H1 (cell line): Measurements from ENCODE around the gene TLE3. TPM values are rescaled to one million over a fixed set of nuclear protein-coding genes. Genes with fewer than 3 reads are reported as not detected.

Source experiments
- CTCF ChIA-PET: fragments of 300-600 bp; sonication (Branson Sonifier 250); formaldehyde crosslinking; loops from one replicate; lab custom pipeline; 2021; ENCODE audit not compliant: partially characterized antibody; lab: Charles Lee
- POLR2A ChIA-PET: fragments of 300-600 bp; sonication (Branson Sonifier 250); formaldehyde crosslinking; loops from one replicate; lab custom pipeline; 2021; ENCODE audit warnings: inconsistent platforms; ENCODE audit not compliant: partially characterized antibody; lab: Charles Lee
- DNase-seq, 2 experiments: peaks; one replicate each; pipeline versions ENCODE4 v3.0.0 to v3.0.0-alpha.2; 2010 to 2022; ENCODE audit warnings: low spot score in 2 of 2, low read depth in 1 of 2, mixed read lengths in 1 of 2
- FAIRE-seq: peaks from 2 replicates; lab custom pipeline; 2011; peaks lifted over from hg19 to GRCh38; lab: Jason Lieb, UNC
- H2AFZ ChIP-seq: 2 replicates; pipeline ENCODE4 v1.8.1; 2012; ENCODE audit warnings: low read length, inconsistent platforms
- H2AK5ac ChIP-seq: 2 replicates; pipeline ENCODE4 v1.6.1; 2013; ENCODE audit warnings: low read depth, low read length
- H2BK120ac ChIP-seq: replicated peaks from 2 replicates; pipeline ENCODE3; 2013; ENCODE audit warnings: low read depth, low read length, inconsistent platforms
- H2BK12ac ChIP-seq: 2 replicates; pipeline ENCODE4 v1.6.1; 2013; ENCODE audit warnings: low read depth, low read length
- H2BK15ac ChIP-seq: 2 replicates; pipeline ENCODE4 v1.6.1; 2013; ENCODE audit warnings: low read length
- H2BK20ac ChIP-seq: 2 replicates; pipeline ENCODE4 v1.6.1; 2013; ENCODE audit warnings: low read length
- H2BK5ac ChIP-seq: 2 replicates; pipeline ENCODE4 v1.6.1; 2013; ENCODE audit warnings: low read depth, low read length
- H3K14ac ChIP-seq: 2 replicates; pipeline ENCODE4 v1.6.1; 2013; ENCODE audit warnings: inconsistent platforms; ENCODE audit not compliant: insufficient read length
- H3K18ac ChIP-seq: 2 replicates; pipeline ENCODE4 v1.6.1; 2013; ENCODE audit warnings: low read length; ENCODE audit errors: extremely low read depth
- H3K23ac ChIP-seq: 2 replicates; pipeline ENCODE4 v1.6.1; 2013; ENCODE audit warnings: inconsistent platforms; ENCODE audit not compliant: insufficient read length
- H3K23me2 ChIP-seq: 2 replicates; pipeline ENCODE4 v1.6.1; 2013; ENCODE audit warnings: low read depth, low read length
- H3K27ac ChIP-seq: 2 replicates; pipeline ENCODE4 v1.6.1; 2011; ENCODE audit warnings: low read depth, low read length, inconsistent platforms
- H3K27me3 ChIP-seq, 4 experiments: replicated peaks in 1 of 4; 1 replicate in 1 of 4; 2 replicates in 3 of 4; pipeline versions ENCODE4 v1.6.1 to v1.8.1; 2011 to 2013; ENCODE audit warnings: low read length in 3 of 4, mild to moderate bottlenecking in 3 of 4, inconsistent platforms in 2 of 4, mixed read lengths in 2 of 4, moderate library complexity in 1 of 4; ENCODE audit not compliant: control insufficient read depth in 3 of 4, insufficient read depth in 3 of 4; ENCODE audit errors: extremely low read depth in 1 of 4
- H3K36me3 ChIP-seq, 4 experiments: 2 replicates each; pipeline versions ENCODE4 v1.6.1 to v1.8.1; 2011 to 2013; ENCODE audit warnings: mild to moderate bottlenecking in 4 of 4, low read length in 3 of 4, moderate library complexity in 2 of 4, control low read depth in 1 of 4, inconsistent platforms in 1 of 4; ENCODE audit not compliant: insufficient read depth in 4 of 4, control insufficient read depth in 2 of 4
- H3K4ac ChIP-seq: replicated peaks from 2 replicates; pipeline ENCODE3; 2013; ENCODE audit warnings: low read length, low read depth, mixed read lengths, inconsistent platforms; ENCODE audit not compliant: insufficient read length
- H3K4me1 ChIP-seq, 4 experiments: replicated peaks in 1 of 4; 1 replicate in 1 of 4; 2 replicates in 3 of 4; pipeline versions ENCODE4 v1.6.1 to v1.8.1; 2011 to 2013; ENCODE audit warnings: low read length in 3 of 4, inconsistent platforms in 2 of 4, mixed read lengths in 1 of 4; ENCODE audit not compliant: insufficient read depth in 4 of 4, control insufficient read depth in 3 of 4
- H3K4me2 ChIP-seq, 2 experiments: 2 replicates each; pipeline versions ENCODE4 v1.6.1 to v1.8.1; 2011 to 2013; ENCODE audit warnings: low read depth in 2 of 2, low read length in 2 of 2, control low read depth in 1 of 2, inconsistent platforms in 1 of 2, mild to moderate bottlenecking in 1 of 2; ENCODE audit not compliant: insufficient read depth in 1 of 2
- H3K4me3 ChIP-seq, 4 experiments: fragments of 200-600, 300-600 bp in 1 of 4; sonication (generic), shearing (Covaris generic), sonication (Bioruptor Twin) in 1 of 4; 2 replicates each; pipeline versions ENCODE4 v1.5.1 to v1.8.1; 2011 to 2016; ENCODE audit warnings: low read length in 4 of 4, low read depth in 3 of 4, control low read depth in 2 of 4, inconsistent platforms in 2 of 4, mild to moderate bottlenecking in 2 of 4, mixed read lengths in 1 of 4, moderate library complexity in 1 of 4; ENCODE audit not compliant: insufficient read depth in 2 of 4; ENCODE audit errors: extremely low read depth in 1 of 4
- H3K56ac ChIP-seq: replicated peaks from 2 replicates; pipeline ENCODE3; 2013; ENCODE audit warnings: low read depth, mild to moderate bottlenecking, mixed read lengths, low read length, inconsistent platforms; ENCODE audit not compliant: insufficient read length
- H3K79me1 ChIP-seq: 2 replicates; pipeline ENCODE4 v1.6.1; 2013; ENCODE audit warnings: low read depth, low read length, control low read depth
- H3K79me2 ChIP-seq, 2 experiments: 2 replicates each; pipeline versions ENCODE4 v1.6.1 to v1.8.1; 2012 to 2013; ENCODE audit warnings: low read length in 2 of 2, mild to moderate bottlenecking in 2 of 2, inconsistent platforms in 1 of 2; ENCODE audit not compliant: insufficient read depth in 2 of 2, control insufficient read depth in 1 of 2
- H3K9ac ChIP-seq, 4 experiments: replicated peaks in 1 of 4; 1 replicate in 1 of 4; 2 replicates in 3 of 4; pipeline versions ENCODE4 v1.6.1 to v1.8.1; 2011 to 2013; ENCODE audit warnings: low read depth in 3 of 4, low read length in 3 of 4, control low read depth in 2 of 4, mild to moderate bottlenecking in 2 of 4, moderate library complexity in 2 of 4, inconsistent platforms in 1 of 4; ENCODE audit errors: extremely low read depth in 1 of 4
- H3K9me3 ChIP-seq, 2 experiments: 2 replicates each; pipeline versions ENCODE4 v1.6.1 to v1.8.1; 2012 to 2013; ENCODE audit warnings: mild to moderate bottlenecking in 2 of 2, moderate library complexity in 2 of 2, control low read depth in 1 of 2, inconsistent platforms in 1 of 2, low read depth in 1 of 2, low read length in 1 of 2, mixed read lengths in 1 of 2; ENCODE audit not compliant: insufficient read depth in 2 of 2
- H4K20me1 ChIP-seq, 2 experiments: replicated peaks in 1 of 2; 2 replicates each; pipeline versions ENCODE3 to v1.8.1; 2011 to 2013; ENCODE audit warnings: inconsistent platforms in 2 of 2, low read length in 2 of 2, mild to moderate bottlenecking in 1 of 2; ENCODE audit not compliant: insufficient read depth in 2 of 2, control insufficient read depth in 1 of 2
- H4K5ac ChIP-seq: 2 replicates; pipeline ENCODE4 v1.6.1; 2013; ENCODE audit warnings: low read length, low read depth, mixed read lengths, inconsistent platforms; ENCODE audit not compliant: insufficient read length
- H4K8ac ChIP-seq: 2 replicates; pipeline ENCODE4 v1.8.0; 2013; ENCODE audit warnings: mild to moderate bottlenecking, moderate library complexity, low read length, inconsistent platforms; ENCODE audit not compliant: insufficient read depth; ENCODE audit errors: extremely low read depth
- H4K91ac ChIP-seq: replicated peaks from 2 replicates; pipeline ENCODE3; 2013; ENCODE audit warnings: low read length, mixed read lengths, inconsistent platforms; ENCODE audit not compliant: insufficient read length
- ATF3 ChIP-seq: IDR thresholded peaks from 2 replicates; pipeline ENCODE4 v1.6.1; 2011; ENCODE audit warnings: low read depth, mild to moderate bottlenecking, low read length; ENCODE audit not compliant: insufficient read depth
- BACH1 ChIP-seq: IDR thresholded peaks from 2 replicates; pipeline ENCODE4 v1.6.1; 2012; ENCODE audit warnings: low read length, improper control_type of control experiment
- BRCA1 ChIP-seq: IDR thresholded peaks from 2 replicates; pipeline ENCODE4 v1.6.1; 2012; ENCODE audit warnings: low read depth, low read length, improper control_type of control experiment
- EGR1 ChIP-seq: IDR thresholded peaks from 2 replicates; pipeline ENCODE4 v1.6.1; 2011; ENCODE audit warnings: low read depth, low read length, borderline replicate concordance
- JUN ChIP-seq: IDR thresholded peaks from 2 replicates; pipeline ENCODE4 v1.6.1; 2011; ENCODE audit warnings: low read depth, mild to moderate bottlenecking, improper control_type of control experiment, low read length
- JUND ChIP-seq: IDR thresholded peaks from 2 replicates; pipeline ENCODE4 v1.6.1; 2011; ENCODE audit warnings: mild to moderate bottlenecking, improper control_type of control experiment, low read length
- MAX ChIP-seq: IDR thresholded peaks from 2 replicates; pipeline ENCODE4 v1.6.1; 2012; ENCODE audit warnings: inconsistent platforms
- POLR2A ChIP-seq, 2 experiments: IDR thresholded peaks; 1 replicate in 1 of 2; 2 replicates in 1 of 2; pipeline ENCODE4 v1.6.1; 2011; ENCODE audit warnings: low read depth in 2 of 2, low read length in 2 of 2, mild to moderate bottlenecking in 2 of 2; ENCODE audit errors: control extremely low read depth in 1 of 2
- ZNF274 ChIP-seq: IDR thresholded peaks from 2 replicates; pipeline ENCODE4 v1.7.0; 2012; ENCODE audit warnings: low read length, borderline replicate concordance; ENCODE audit errors: extremely low read depth
- WGBS, 2 experiments: shearing (Covaris generic) in 1 of 2; methylation state at CpG; one replicate each; pipeline versions ENCODE4 v1.1.6 to v1.1.7; 2013 to 2015; ENCODE audit warnings: low lambda C conversion rate in 2 of 2, mixed read lengths in 2 of 2, inconsistent platforms in 1 of 2, low coverage in 1 of 2, missing lambda C conversion rate in 1 of 2; ENCODE audit not compliant: insufficient replicate concordance in 2 of 2, insufficient coverage in 1 of 2, insufficient read length in 1 of 2; ENCODE audit errors: extremely low coverage in 1 of 2, missing lambda C conversion rate in 1 of 2; 5-methylcytosine and 5-hydroxymethylcytosine counted together
- polyA plus RNA-seq, 7 experiments: library from polyadenylated mRNA; depleted of rRNA in 3 of 7; stranded (reverse) in 5 of 7; unstranded in 2 of 7; fragments of >200 nt in 5 of 7; fragments of 200-250 nt in 2 of 7; gene quantifications; 1 replicate in 5 of 7; 2 replicates in 1 of 7; 4 replicates in 1 of 7; pipeline versions ENCODE4 v1.2.1 to v1.2.3, GENCODE V29; 2011 to 2013; ENCODE audit warnings: missing spikeins in 2 of 7, mixed read lengths in 2 of 7
- total RNA-seq: library from RNA; stranded (reverse); fragmentation: NEBNext Ultra II Directional; extraction: Animal tissue kit (Norgen Biotek cat#: 25700); gene quantifications from 2 replicates; pipeline ENCODE4 v1.2.1, GENCODE V29; 2021

Gene TLE3
- total and polyA plus RNA-seq, 2 of the 8 experiments (the other 6 are each of a cell fraction or from before 2014, with no cell fraction given): 25.1 to 61.2 TPM

GRCh38 chr15:70127770-70128413 lies 30.2 kb upstream of the TLE3 start:
- H2BK5ac ChIP-seq: no peak overlapping the region
- no peak overlapping the region for H4K91ac ChIP-seq
- H3K23ac ChIP-seq: no peak overlapping the region
- H4K20me1 ChIP-seq: no peaks in the 10 kb centered on the region
- H3K4me2 ChIP-seq: no peak overlapping the region
- H3K4me3 ChIP-seq: no peak overlapping the region
- CTCF ChIA-PET: interaction anchor here (0.7 to 1.4 kb wide), 4 partner anchors 12 to 235 kb away, joined by 3 read pairs; no protein-coding TSS in a partner anchor
- no peak for TF ChIP-seq JUN
- no peak for TF ChIP-seq JUND
- TF ChIP-seq ATF3: no peak
- TF ChIP-seq MAX: no peak
- no peak for TF ChIP-seq EGR1
- TF ChIP-seq POLR2A (IDR thresholded peaks at IDR 0.05; ENCODE audit: control extremely low read depth in 1 of 2, low read depth in 2 of 2, low read length in 2 of 2): no peak
- no peak for TF ChIP-seq BACH1
- no peak for TF ChIP-seq BRCA1
- TF ChIP-seq ZNF274: no peak
- no peak overlapping the region for H3K9ac ChIP-seq
- H3K79me2 ChIP-seq: no peaks in the 10 kb centered on the region
- WGBS, 2 experiments: 68% methylated on average over 3 of the region's 3 CpGs; no CpG with 5 or more reads in 1 of the 2 experiments
- no peak overlapping the region for H3K27ac ChIP-seq
- H2BK12ac ChIP-seq: no peak overlapping the region
- H3K9me3 ChIP-seq: no peaks in the 10 kb centered on the region
- no peak overlapping the region for H4K5ac ChIP-seq
- FAIRE-seq: no peak
- no peaks in the 10 kb centered on the region for H3K4me1 ChIP-seq
- no peaks in the 10 kb centered on the region for H3K36me3 ChIP-seq
- POLR2A ChIA-PET: no interaction called here
- no peak for DNase-seq
- H3K14ac ChIP-seq: no peak overlapping the region
- no peaks in the 10 kb centered on the region for H3K79me1 ChIP-seq
- no peak overlapping the region for H3K56ac ChIP-seq
- H2AFZ ChIP-seq: no peak overlapping the region
- H3K4ac ChIP-seq: no peak overlapping the region
- H4K8ac ChIP-seq: no peak overlapping the region
- H2BK120ac ChIP-seq: no peak overlapping the region
- no peak overlapping the region for H2BK15ac ChIP-seq
- H3K23me2 ChIP-seq: no peaks in the 10 kb centered on the region
- no peak overlapping the region for H3K18ac ChIP-seq
- H2AK5ac ChIP-seq: no peak overlapping the region
- no peak overlapping the region for H2BK20ac ChIP-seq
- H3K27me3 ChIP-seq: no peaks in the 10 kb centered on the region
